Neural cell (in vitro differentiated cells): ENCODE data around the gene PPP1R13B.

Experiments used
- EP300 ChIP-seq: fragments of 450-650 bp; conservative IDR thresholded peaks from 2 replicates; pipeline ENCODE4 v1.6.1; 2014; ENCODE audit warnings: antibody characterized with exemption, mild to moderate bottlenecking, moderate library complexity; ENCODE audit not compliant: poor library complexity, severe bottlenecking
- MXI1 ChIP-seq: fragments of 450-650 bp; conservative IDR thresholded peaks from 2 replicates; pipeline ENCODE4 v1.6.1; 2014; ENCODE audit warnings: antibody characterized with exemption, mild to moderate bottlenecking; ENCODE audit not compliant: poor library complexity, severe bottlenecking
- TAF1 ChIP-seq: IDR thresholded peaks from 2 replicates; pipeline ENCODE4 v1.6.1; 2012; ENCODE audit warnings: low read depth
- TF ChIP-seq, protein P1 (sequence below): fragments of 450-650 bp; IDR thresholded peaks from 2 replicates; pipeline ENCODE4 v1.5.1; 2014; ENCODE audit warnings: antibody characterized with exemption, mild to moderate bottlenecking, moderate library complexity; ENCODE audit not compliant: poor library complexity, severe bottlenecking
- TF ChIP-seq, protein P2 (sequence below): IDR thresholded peaks from 2 replicates; pipeline ENCODE4 v1.6.1; 2012; ENCODE audit warnings: borderline replicate concordance

DNA sequence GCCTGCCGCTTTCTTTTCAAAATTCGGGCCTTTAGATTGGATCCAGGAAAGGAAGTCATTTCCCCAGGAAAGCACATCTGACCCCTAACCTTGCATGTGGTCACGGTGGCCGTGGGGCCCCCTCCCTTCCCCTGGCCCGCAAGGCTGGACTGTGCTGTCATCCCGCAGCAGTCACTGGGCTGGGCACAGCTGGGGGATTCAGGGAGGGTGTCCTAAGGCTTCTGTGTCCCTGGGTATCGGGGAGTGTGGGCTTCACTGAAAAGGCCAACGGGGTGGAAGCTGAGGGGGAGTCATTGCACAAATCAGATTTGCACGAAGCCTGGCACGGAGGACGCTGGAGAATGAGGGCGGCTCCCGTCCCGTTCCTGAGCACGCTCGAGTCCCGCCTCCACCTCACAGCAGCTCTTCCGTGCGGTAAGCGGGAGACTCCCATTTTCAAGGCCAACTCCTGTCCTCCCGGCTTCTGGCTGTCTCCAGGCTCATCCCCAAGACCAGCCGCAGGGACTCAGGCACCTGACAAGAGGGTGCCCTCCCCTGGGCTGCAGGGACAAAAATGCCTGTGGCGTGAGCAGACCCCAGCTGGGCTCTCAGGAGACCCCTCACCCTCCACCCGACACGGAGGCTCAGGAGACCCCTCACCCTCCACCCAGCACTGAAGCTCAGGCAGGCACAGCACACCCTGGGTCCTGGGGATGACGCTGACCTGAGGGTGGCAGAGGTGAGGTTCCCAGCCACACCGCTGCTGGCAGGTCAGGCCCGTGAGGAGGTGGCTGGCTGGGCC, 141.7 kb downstream of the PPP1R13B start:
- TF ChIP-seq, protein P1, sequence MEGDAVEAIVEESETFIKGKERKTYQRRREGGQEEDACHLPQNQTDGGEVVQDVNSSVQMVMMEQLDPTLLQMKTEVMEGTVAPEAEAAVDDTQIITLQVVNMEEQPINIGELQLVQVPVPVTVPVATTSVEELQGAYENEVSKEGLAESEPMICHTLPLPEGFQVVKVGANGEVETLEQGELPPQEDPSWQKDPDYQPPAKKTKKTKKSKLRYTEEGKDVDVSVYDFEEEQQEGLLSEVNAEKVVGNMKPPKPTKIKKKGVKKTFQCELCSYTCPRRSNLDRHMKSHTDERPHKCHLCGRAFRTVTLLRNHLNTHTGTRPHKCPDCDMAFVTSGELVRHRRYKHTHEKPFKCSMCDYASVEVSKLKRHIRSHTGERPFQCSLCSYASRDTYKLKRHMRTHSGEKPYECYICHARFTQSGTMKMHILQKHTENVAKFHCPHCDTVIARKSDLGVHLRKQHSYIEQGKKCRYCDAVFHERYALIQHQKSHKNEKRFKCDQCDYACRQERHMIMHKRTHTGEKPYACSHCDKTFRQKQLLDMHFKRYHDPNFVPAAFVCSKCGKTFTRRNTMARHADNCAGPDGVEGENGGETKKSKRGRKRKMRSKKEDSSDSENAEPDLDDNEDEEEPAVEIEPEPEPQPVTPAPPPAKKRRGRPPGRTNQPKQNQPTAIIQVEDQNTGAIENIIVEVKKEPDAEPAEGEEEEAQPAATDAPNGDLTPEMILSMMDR: no peak
- TF ChIP-seq MXI1 (no peak), TAF1 (no peak), EP300 (no peak)
- TF ChIP-seq, protein P2, sequence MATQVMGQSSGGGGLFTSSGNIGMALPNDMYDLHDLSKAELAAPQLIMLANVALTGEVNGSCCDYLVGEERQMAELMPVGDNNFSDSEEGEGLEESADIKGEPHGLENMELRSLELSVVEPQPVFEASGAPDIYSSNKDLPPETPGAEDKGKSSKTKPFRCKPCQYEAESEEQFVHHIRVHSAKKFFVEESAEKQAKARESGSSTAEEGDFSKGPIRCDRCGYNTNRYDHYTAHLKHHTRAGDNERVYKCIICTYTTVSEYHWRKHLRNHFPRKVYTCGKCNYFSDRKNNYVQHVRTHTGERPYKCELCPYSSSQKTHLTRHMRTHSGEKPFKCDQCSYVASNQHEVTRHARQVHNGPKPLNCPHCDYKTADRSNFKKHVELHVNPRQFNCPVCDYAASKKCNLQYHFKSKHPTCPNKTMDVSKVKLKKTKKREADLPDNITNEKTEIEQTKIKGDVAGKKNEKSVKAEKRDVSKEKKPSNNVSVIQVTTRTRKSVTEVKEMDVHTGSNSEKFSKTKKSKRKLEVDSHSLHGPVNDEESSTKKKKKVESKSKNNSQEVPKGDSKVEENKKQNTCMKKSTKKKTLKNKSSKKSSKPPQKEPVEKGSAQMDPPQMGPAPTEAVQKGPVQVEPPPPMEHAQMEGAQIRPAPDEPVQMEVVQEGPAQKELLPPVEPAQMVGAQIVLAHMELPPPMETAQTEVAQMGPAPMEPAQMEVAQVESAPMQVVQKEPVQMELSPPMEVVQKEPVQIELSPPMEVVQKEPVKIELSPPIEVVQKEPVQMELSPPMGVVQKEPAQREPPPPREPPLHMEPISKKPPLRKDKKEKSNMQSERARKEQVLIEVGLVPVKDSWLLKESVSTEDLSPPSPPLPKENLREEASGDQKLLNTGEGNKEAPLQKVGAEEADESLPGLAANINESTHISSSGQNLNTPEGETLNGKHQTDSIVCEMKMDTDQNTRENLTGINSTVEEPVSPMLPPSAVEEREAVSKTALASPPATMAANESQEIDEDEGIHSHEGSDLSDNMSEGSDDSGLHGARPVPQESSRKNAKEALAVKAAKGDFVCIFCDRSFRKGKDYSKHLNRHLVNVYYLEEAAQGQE: no peak
